CD4-positive, CD25-positive, alpha-beta regulatory T cell (primary cell): Measurements from ENCODE around the gene PTGR3. TPM values are rescaled to one million over a fixed set of nuclear protein-coding genes. Genes with fewer than 3 reads are reported as not detected.

Source experiments
- ATAC-seq, 2 donors: fragments of 150-1000 bp; cut with Tn5 transposase; one replicate each; pipeline ENCODE4 v1.10.0; 2021; ENCODE audit warnings: low read depth in 2 of 2, moderate number of reproducible peaks in 2 of 2, moderate library complexity in 1 of 2
- DNase-seq, 3 donors: peaks; one replicate each; pipeline versions ENCODE4 v3.0.0 to v3.0.0-alpha.2; 2012 to 2022; ENCODE audit warnings: mixed read lengths in 1 of 3
- H3K27ac ChIP-seq: one replicate; pipeline ENCODE4 v1.7.0; 2013; ENCODE audit warnings: mild to moderate bottlenecking, low read length; ENCODE audit not compliant: insufficient read depth, poor library complexity, severe bottlenecking
- H3K27me3 ChIP-seq: one replicate; pipeline ENCODE4 v1.7.0; 2013; ENCODE audit warnings: low read length; ENCODE audit not compliant: control insufficient read depth, insufficient read depth
- H3K36me3 ChIP-seq: one replicate; pipeline ENCODE4 v1.7.0; 2013; ENCODE audit warnings: mild to moderate bottlenecking, low read length, moderate library complexity; ENCODE audit not compliant: control insufficient read depth, insufficient read depth
- H3K4me1 ChIP-seq: 2 replicates; pipeline ENCODE4 v1.7.0; 2013; ENCODE audit warnings: mild to moderate bottlenecking, low read length; ENCODE audit not compliant: insufficient read depth, control insufficient read depth, poor library complexity, severe bottlenecking
- H3K4me3 ChIP-seq: one replicate; pipeline ENCODE4 v1.7.0; 2013; ENCODE audit warnings: low read depth, mild to moderate bottlenecking, low read length, moderate library complexity
- H3K9me3 ChIP-seq, 2 experiments: 1 replicate in 1 of 2; 2 replicates in 1 of 2; pipeline ENCODE4 v1.7.0; 2013; ENCODE audit warnings: low read length in 2 of 2, mild to moderate bottlenecking in 1 of 2, moderate library complexity in 1 of 2; ENCODE audit not compliant: control insufficient read depth in 2 of 2
- H3K27ac Mint-ChIP-seq, 3 donors: one replicate each; pipeline ENCODE4 v1.8.0; 2020 to 2022; ENCODE audit warnings: mild to moderate bottlenecking in 3 of 3, mixed read lengths in 3 of 3, moderate library complexity in 2 of 3
- H3K27me3 Mint-ChIP-seq: one replicate; pipeline ENCODE4 v1.8.0; 2022; ENCODE audit warnings: mild to moderate bottlenecking, mixed read lengths
- H3K36me3 Mint-ChIP-seq: one replicate; pipeline ENCODE4 v1.8.0; 2020; ENCODE audit warnings: mixed read lengths
- H3K4me1 Mint-ChIP-seq, 4 donors: one replicate each; pipeline ENCODE4 v1.8.0; 2020 to 2022; ENCODE audit warnings: mixed read lengths in 4 of 4, mild to moderate bottlenecking in 1 of 4
- H3K4me3 Mint-ChIP-seq, 4 donors: one replicate each; pipeline ENCODE4 v1.8.0; 2020 to 2022; ENCODE audit warnings: mild to moderate bottlenecking in 4 of 4, mixed read lengths in 4 of 4, moderate library complexity in 3 of 4
- H3K9me3 Mint-ChIP-seq, 7 donors: one replicate each; pipeline ENCODE4 v1.8.0; 2020 to 2022; ENCODE audit warnings: mixed read lengths in 7 of 7, mild to moderate bottlenecking in 3 of 7, moderate library complexity in 2 of 7
- polyA plus RNA-seq, 4 donors: library from polyadenylated mRNA; unstranded; fragments of 300-500 nt; fragmentation: Illumina TruSeq; gene quantifications; one replicate each; pipeline ENCODE4 v1.2.3, GENCODE V29; 2021
- total RNA-seq: library from RNA; stranded (reverse); gene quantifications from one replicate; pipeline ENCODE4 v1.2.3, GENCODE V29; 2022

The PTGR3 gene
- total and polyA plus RNA-seq, 5 donors from 2014 or later = 18.6 to 33.3 (median 25.5) TPM

DNA sequence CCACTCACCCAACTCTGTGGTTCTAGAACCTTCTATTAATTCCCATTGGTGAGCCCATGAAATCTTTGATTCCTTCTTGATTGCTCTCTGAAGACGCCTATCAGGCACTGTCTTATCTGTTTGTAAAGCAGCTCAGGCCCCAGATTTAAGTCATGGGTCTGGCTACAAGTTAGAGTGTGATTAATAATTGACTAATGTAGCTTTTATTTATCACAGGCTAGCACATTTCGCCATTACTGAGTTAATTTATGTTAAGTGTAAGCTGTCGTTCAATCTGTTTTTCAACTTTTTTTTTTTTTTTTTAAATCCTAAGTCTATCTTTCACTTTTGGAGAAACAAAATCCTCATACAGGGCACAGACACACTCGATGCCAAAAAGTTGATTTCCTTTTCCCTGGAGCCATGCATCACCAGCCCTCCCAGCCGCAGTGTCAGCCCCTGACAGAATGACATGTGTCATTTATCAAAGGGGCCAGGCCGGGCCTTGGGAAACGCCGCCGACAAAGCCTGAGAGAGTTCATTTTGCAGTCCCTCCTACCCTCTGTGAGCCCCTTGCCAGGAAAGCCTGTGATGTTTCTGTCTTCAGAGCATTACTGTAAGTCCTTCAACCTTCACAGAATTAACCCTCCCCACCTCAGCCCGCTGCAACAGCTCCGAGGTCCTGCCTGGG is 17.5 kb upstream of the PTGR3 start:
- H3K36me3 Mint-ChIP-seq = peaks cover 11% of the 10 kb centered on the region
- no peak for DNase-seq
- peaks cover 4% of the 10 kb centered on the region for H3K27me3 Mint-ChIP-seq
- Histone ChIP-seq H3K9me3 (no peaks in the 10 kb centered on the region), H3K4me3 (no peak overlapping the region), H3K27ac (no peak overlapping the region), H3K27me3 (no peaks in the 10 kb centered on the region), H3K4me1 (no peaks in the 10 kb centered on the region), H3K36me3 (peaks cover 9% of the 10 kb centered on the region)
- H3K4me3 Mint-ChIP-seq = peak overlapping the region in 1 of 4 donors; percentile 47
- H3K27ac Mint-ChIP-seq = no peak overlapping the region
- no peaks in the 10 kb centered on the region for H3K9me3 Mint-ChIP-seq
- H3K4me1 Mint-ChIP-seq = peaks cover 19 to 46% (median 37%) of the 10 kb centered on the region in 4 donors
- no peak for ATAC-seq

DNA sequence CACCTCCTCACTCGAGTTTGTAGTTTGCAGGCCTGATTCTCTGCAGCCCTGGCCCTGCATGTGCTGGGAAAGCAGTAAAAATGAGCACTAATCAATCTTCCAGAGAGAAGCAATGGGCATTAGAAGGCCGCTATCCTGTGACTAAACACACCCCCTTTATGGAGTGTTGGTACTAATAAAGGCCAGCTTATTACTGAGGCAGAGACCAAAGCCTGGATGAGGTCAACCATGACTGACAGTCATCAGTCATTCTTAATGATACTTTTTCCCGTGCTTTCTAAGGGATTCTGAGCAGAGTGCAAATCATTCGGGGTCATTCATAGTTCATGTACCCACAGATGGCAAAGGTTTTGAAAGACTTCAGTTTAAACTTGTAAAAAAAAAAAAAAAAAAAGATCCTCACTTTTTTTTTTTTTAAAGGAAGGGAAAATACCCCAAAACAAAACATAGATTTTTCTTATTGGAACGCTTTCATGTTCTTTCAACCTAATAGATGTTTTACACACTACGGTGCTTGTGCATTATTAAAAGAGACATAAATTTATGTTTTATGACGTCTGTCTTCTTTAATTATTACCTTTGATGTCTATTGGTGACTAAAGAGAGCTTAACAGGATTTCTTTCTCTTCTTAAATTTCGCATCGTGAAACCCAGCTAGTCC is 14.9 kb upstream of the PTGR3 start:
- Histone ChIP-seq H3K27ac (no peak overlapping the region), H3K36me3 (no peaks in the 10 kb centered on the region), H3K4me1 (no peaks in the 10 kb centered on the region), H3K27me3 (no peaks in the 10 kb centered on the region), H3K9me3 (no peaks in the 10 kb centered on the region), H3K4me3 (no peak overlapping the region)
- Mint-ChIP-seq H3K4me1 (peaks cover 20 to 47% (median 38%) of the 10 kb centered on the region in 4 donors), H3K4me3 (no peak overlapping the region), H3K36me3 (peaks cover 3% of the 10 kb centered on the region), H3K27me3 (peaks cover 4% of the 10 kb centered on the region), H3K9me3 (no peaks in the 10 kb centered on the region), H3K27ac (peak overlapping the region in 1 of 3 donors; percentile 45)
- ATAC-seq = no peak
- DNase-seq = no peak

DNA sequence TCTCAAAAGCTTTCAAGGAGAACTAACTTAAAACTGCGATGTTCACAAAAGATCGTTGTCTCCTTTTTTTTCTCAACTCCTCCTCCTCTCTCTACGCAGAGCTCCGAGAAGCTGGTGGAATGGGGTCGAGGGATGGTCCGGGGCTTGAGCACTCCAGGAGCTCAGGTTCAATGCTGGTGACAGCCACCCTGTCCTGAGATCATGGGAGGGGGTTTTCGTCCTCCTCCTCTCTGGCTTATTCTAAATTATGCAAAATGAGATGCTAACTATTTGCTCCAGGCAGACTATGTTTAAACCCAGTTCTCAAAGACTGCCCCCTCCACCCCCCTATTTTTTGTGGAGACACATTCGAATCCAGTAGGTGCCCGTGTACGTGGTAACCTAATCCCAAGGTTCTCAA is 13.5 kb upstream of the PTGR3 start:
- Mint-ChIP-seq H3K36me3 (peaks cover 3% of the 10 kb centered on the region), H3K27ac (peak overlapping the region in 2 of 3 donors; percentile 21 to 32), H3K4me1 (peaks cover 22 to 50% (median 35%) of the 10 kb centered on the region in 4 donors), H3K4me3 (peak overlapping the region in 1 of 4 donors; percentile 9), H3K27me3 (peaks cover 4% of the 10 kb centered on the region), H3K9me3 (no peaks in the 10 kb centered on the region)
- DNase-seq (no peak), ATAC-seq (no peak)
- no peak overlapping the region for H3K27ac ChIP-seq
- H3K4me1 ChIP-seq = no peaks in the 10 kb centered on the region
- H3K27me3 ChIP-seq = no peaks in the 10 kb centered on the region
- H3K9me3 ChIP-seq = no peaks in the 10 kb centered on the region
- H3K4me3 ChIP-seq = no peak overlapping the region
- H3K36me3 ChIP-seq = no peaks in the 10 kb centered on the region

DNA sequence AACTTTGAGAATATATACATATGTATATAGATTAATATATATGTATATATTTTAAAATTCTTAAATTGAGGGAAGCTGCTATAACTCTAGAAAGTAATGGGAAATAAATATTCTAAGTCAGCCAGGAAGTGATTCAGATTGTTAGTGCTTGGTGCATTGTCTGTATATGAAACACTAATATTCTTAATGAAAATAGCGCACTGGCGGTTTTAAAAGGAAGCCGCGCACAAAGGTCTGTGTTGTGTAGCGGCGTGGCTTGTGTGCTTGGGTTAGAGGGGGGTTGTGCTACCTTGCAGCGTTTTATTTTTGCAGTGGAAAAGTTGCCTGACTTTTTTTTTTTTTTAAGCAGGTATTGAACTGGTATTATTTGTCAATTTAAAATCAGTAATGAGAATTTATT is 13.0 kb upstream of the PTGR3 start:
- Mint-ChIP-seq H3K9me3 (no peaks in the 10 kb centered on the region), H3K27ac (peak overlapping the region in 1 of 3 donors; percentile 21), H3K4me3 (peak overlapping the region in 3 of 4 donors; percentile 4 to 28 (median 26)), H3K27me3 (peaks cover 4% of the 10 kb centered on the region), H3K4me1 (peaks cover 17 to 49% (median 34%) of the 10 kb centered on the region in 4 donors), H3K36me3 (peaks cover 3% of the 10 kb centered on the region)
- ATAC-seq (no peak), DNase-seq (no peak)
- Histone ChIP-seq H3K27me3 (no peaks in the 10 kb centered on the region), H3K27ac (no peak overlapping the region), H3K36me3 (no peaks in the 10 kb centered on the region), H3K4me1 (no peaks in the 10 kb centered on the region), H3K9me3 (no peaks in the 10 kb centered on the region), H3K4me3 (no peak overlapping the region)

DNA sequence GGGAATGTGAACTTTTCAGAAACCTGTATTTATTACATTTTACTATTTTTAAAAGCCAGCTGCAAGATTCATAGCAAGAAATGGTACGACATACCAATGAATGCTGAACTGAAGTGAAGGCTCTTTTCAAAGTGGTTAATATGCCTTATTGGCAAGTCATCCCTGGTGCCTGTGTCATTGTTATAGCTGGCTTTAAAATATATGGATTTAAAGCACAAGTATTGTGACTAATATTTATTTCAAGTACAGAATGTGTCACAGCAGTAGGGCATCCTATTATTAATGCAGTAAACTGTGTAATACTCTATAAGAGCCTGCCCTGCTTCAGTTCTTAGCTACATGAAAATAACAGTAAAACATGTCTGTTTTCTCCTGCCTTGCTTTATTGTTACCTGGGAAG is 12.5 kb upstream of the PTGR3 start:
- Histone ChIP-seq H3K9me3 (no peaks in the 10 kb centered on the region), H3K4me3 (no peak overlapping the region), H3K27me3 (no peaks in the 10 kb centered on the region), H3K27ac (no peak overlapping the region), H3K4me1 (no peaks in the 10 kb centered on the region), H3K36me3 (no peaks in the 10 kb centered on the region)
- DNase-seq = no peak
- Mint-ChIP-seq H3K27me3 (peaks cover 4% of the 10 kb centered on the region), H3K4me3 (no peak overlapping the region), H3K36me3 (peaks cover 3% of the 10 kb centered on the region), H3K9me3 (no peaks in the 10 kb centered on the region), H3K4me1 (peaks cover 19 to 49% (median 36%) of the 10 kb centered on the region in 4 donors), H3K27ac (no peak overlapping the region)
- ATAC-seq = no peak

DNA sequence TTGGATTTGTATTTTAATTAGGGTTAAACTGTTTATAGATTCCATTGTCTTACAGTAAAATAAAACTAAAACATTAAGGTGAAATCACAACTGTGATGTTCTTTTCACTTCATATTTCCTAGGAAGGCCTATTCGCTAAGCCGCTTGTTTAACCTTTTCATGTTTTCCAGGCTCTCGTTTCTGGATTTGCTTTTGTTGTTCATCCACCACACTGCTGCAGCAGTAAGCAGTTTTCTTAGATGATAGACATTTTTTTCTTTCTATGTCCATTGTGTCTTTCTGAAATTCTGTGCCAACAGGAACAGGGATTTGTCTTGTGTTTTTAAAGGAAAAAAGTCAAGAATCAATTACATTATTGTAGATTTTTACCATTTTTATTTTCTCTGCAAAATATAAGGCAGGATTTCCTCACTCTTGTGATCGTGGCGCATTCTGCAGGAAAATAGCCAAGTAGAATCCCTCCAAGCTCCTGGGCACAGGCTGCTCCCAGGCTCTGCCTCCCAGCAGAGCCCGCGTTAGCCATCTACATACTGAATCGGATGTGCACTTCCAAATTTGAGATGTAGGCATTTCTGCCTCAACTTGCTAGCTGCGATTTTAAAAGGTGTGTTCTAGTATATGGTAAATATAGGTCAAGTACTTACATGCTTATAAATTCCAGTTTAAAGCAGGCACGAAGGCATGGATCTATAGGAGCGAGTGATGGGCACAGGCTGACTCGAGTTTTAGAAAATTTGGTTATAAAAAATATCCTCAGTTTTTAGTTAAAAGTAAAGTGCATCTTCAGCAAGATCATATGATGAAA is 11.8 kb upstream of the PTGR3 start:
- no peak for DNase-seq
- Histone ChIP-seq H3K27me3 (no peaks in the 10 kb centered on the region), H3K27ac (no peak overlapping the region), H3K9me3 (no peaks in the 10 kb centered on the region), H3K4me3 (no peak overlapping the region), H3K4me1 (peaks cover 3% of the 10 kb centered on the region), H3K36me3 (no peaks in the 10 kb centered on the region)
- H3K4me1 Mint-ChIP-seq = peaks cover 19 to 52% (median 39%) of the 10 kb centered on the region in 4 donors
- peak overlapping the region in 1 of 4 donors; percentile 51 for H3K4me3 Mint-ChIP-seq
- no peak overlapping the region for H3K27ac Mint-ChIP-seq
- peaks cover 3% of the 10 kb centered on the region for H3K36me3 Mint-ChIP-seq
- ATAC-seq = no peak
- no peaks in the 10 kb centered on the region for H3K9me3 Mint-ChIP-seq
- H3K27me3 Mint-ChIP-seq = peaks cover 4% of the 10 kb centered on the region

DNA sequence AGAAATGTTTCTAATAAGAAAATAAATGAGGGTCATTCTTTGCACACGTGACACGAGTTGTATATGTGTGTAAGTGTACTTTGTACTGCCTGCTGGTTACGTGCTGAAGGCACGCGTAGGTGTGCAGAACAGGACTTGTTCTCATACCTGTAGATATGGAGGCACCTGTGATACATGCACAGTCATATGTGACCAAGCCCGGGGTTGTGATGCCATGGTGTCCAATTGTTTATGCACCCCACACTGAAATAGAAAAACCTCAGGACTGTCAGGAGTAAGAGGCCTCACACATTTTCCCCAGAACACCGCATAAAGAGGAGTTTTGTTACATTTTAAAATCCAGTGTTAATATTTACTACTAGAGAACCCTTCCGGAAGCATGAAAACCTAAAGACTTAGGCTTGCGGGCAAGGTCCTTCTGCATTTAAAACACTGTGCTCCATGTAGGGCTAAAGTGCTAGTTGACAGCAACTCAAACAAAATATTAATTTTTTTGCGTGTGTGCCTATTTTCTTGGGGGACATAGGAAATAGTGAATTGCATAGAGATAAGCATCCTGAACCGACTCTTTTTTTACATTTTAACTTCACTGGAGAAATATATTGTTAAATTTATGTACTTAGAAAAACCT is 10.9 kb upstream of the PTGR3 start:
- Mint-ChIP-seq H3K27ac (peak overlapping the region in 2 of 3 donors; percentile 14 to 25), H3K27me3 (peaks cover 4% of the 10 kb centered on the region), H3K4me1 (peaks cover 25 to 59% (median 47%) of the 10 kb centered on the region in 4 donors), H3K36me3 (peaks cover 3% of the 10 kb centered on the region), H3K4me3 (no peak overlapping the region), H3K9me3 (no peaks in the 10 kb centered on the region)
- Histone ChIP-seq H3K4me3 (no peak overlapping the region), H3K36me3 (no peaks in the 10 kb centered on the region), H3K4me1 (peaks cover 12% of the 10 kb centered on the region), H3K27ac (no peak overlapping the region), H3K9me3 (no peaks in the 10 kb centered on the region), H3K27me3 (no peaks in the 10 kb centered on the region)
- ATAC-seq (no peak), DNase-seq (no peak)
